HEK293 (cell line): ENCODE data around the gene SLC6A6.

Experiments
- CTCF ChIA-PET: fragments of 350-600 bp; formaldehyde crosslinking; extraction: SDS; loops from one replicate; lab custom pipeline; 2021; ENCODE audit warnings: antibody characterized with exemption; lab: Yijun Ruan, JAX
- POLR2A ChIA-PET: fragments of 300-600 bp; formaldehyde crosslinking; extraction: SDS; loops from one replicate; lab custom pipeline; 2020; ENCODE audit warnings: antibody characterized with exemption, inconsistent platforms; lab: Yijun Ruan, JAX
- H3K27ac ChIP-seq: fragments of 200-500 bp; sonication (Bioruptor generic); 2 replicates; pipeline ENCODE4 v1.5.1; 2014; ENCODE audit warnings: low read depth, low read length, control low read depth, inconsistent platforms; ENCODE audit errors: extremely low read depth
- H3K36me3 ChIP-seq, 2 experiments: fragments of 200-500 bp in 1 of 2; sonication (Bioruptor generic) in 1 of 2; 1 replicate in 1 of 2; 2 replicates in 1 of 2; pipeline ENCODE4 v1.5.1; 2014 to 2017; ENCODE audit warnings: inconsistent platforms in 2 of 2, low read length in 2 of 2; ENCODE audit not compliant: control insufficient read depth in 2 of 2, insufficient read depth in 1 of 2
- H3K4me1 ChIP-seq: fragments of 200-500 bp; sonication (Bioruptor generic); 2 replicates; pipeline ENCODE4 v1.5.1; 2014; ENCODE audit warnings: mild to moderate bottlenecking, low read length, inconsistent platforms; ENCODE audit not compliant: control insufficient read depth, insufficient read depth
- H3K4me3 ChIP-seq: 2 replicates; pipeline ENCODE4 v1.5.1; 2011; ENCODE audit warnings: low read depth, mild to moderate bottlenecking, control low read depth, low read length, moderate library complexity
- H3K9me3 ChIP-seq: fragments of 200-500 bp; sonication (Bioruptor generic); 2 replicates; pipeline ENCODE4 v1.5.1; 2014; ENCODE audit warnings: low read depth, low read length, inconsistent platforms; ENCODE audit not compliant: control insufficient read depth, insufficient read depth
- FEZF1 ChIP-seq: fragments of 450-650 bp; formaldehyde crosslinking; IDR thresholded peaks from 2 replicates; pipeline ENCODE4 v1.5.1; 2016; ENCODE audit warnings: missing biosample characterization, missing genetic modification characterization
- KLF1 ChIP-seq: fragments of 450-650 bp; formaldehyde crosslinking; IDR thresholded peaks from 2 replicates; pipeline ENCODE4 v1.5.1; 2016; ENCODE audit warnings: missing biosample characterization, missing genetic modification characterization
- KLF8 ChIP-seq: fragments of 450-650 bp; formaldehyde crosslinking; IDR thresholded peaks from 2 replicates; pipeline ENCODE4 v1.5.1; 2016; ENCODE audit warnings: missing biosample characterization, missing genetic modification characterization
- SCRT2 ChIP-seq: fragments of 450-650 bp; formaldehyde crosslinking; IDR thresholded peaks from 2 replicates; pipeline ENCODE4 v1.5.1; 2016; ENCODE audit warnings: missing biosample characterization, missing genetic modification characterization
- TCF7L2 ChIP-seq: IDR thresholded peaks from 2 replicates; pipeline ENCODE4 v1.6.1; 2011; ENCODE audit warnings: low read depth, mild to moderate bottlenecking, inconsistent platforms, low read length, moderate library complexity, borderline replicate concordance
- ZBTB48 ChIP-seq: fragments of 450-650 bp; formaldehyde crosslinking; IDR thresholded peaks from 2 replicates; pipeline ENCODE4 v1.5.1; 2016; ENCODE audit warnings: missing biosample characterization, missing genetic modification characterization
- ZNF274 ChIP-seq, 2 experiments: fragments of 200-500 bp in 1 of 2; fragments of 450-650 bp in 1 of 2; sonication (Bioruptor generic) in 1 of 2; formaldehyde crosslinking in 1 of 2; IDR thresholded peaks; 2 replicates each; pipeline versions ENCODE4 v1.5.1 to v1.6.1; 2014 to 2016; ENCODE audit warnings: borderline replicate concordance in 1 of 2, inconsistent platforms in 1 of 2, low read length in 1 of 2, missing biosample characterization in 1 of 2, missing genetic modification characterization in 1 of 2
- ZNF354C ChIP-seq: fragments of 450-650 bp; formaldehyde crosslinking; IDR thresholded peaks from 2 replicates; pipeline ENCODE4 v1.5.1; 2016; ENCODE audit warnings: missing biosample characterization, missing genetic modification characterization, low read depth, borderline replicate concordance
- ZNF366 ChIP-seq: fragments of 450-650 bp; formaldehyde crosslinking; conservative IDR thresholded peaks from 2 replicates; pipeline ENCODE4 v1.5.1; 2016; ENCODE audit warnings: missing biosample characterization, missing genetic modification characterization
- ZNF585B ChIP-seq: fragments of 450-650 bp; formaldehyde crosslinking; IDR thresholded peaks from 2 replicates; pipeline ENCODE4 v1.5.1; 2016; ENCODE audit warnings: missing biosample characterization, missing genetic modification characterization
- ZNF658 ChIP-seq: fragments of 450-650 bp; formaldehyde crosslinking; IDR thresholded peaks from 2 replicates; pipeline ENCODE4; 2016; ENCODE audit warnings: missing biosample characterization, missing genetic modification characterization
- ZNF843 ChIP-seq: fragments of 450-650 bp; formaldehyde crosslinking; IDR thresholded peaks from 2 replicates; pipeline ENCODE4 v1.5.1; 2016; ENCODE audit warnings: missing biosample characterization, missing genetic modification characterization
- TF ChIP-seq, protein P1 (sequence below): fragments of 450-650 bp; formaldehyde crosslinking; IDR thresholded peaks from 2 replicates; pipeline ENCODE4 v1.5.1; 2016; ENCODE audit warnings: missing biosample characterization, missing genetic modification characterization
- TF ChIP-seq, protein P2 (sequence below): IDR thresholded peaks from 2 replicates; pipeline ENCODE4 v1.6.1; 2011; ENCODE audit warnings: mild to moderate bottlenecking, low read depth, low read length, borderline replicate concordance
- TF ChIP-seq, protein P3 (sequence below): fragments of 450-650 bp; formaldehyde crosslinking; IDR thresholded peaks from 2 replicates; pipeline ENCODE4 v1.5.1; 2017; ENCODE audit warnings: missing biosample characterization, mild to moderate bottlenecking, missing genetic modification characterization, moderate library complexity

SLC6A6 gene

DNA sequence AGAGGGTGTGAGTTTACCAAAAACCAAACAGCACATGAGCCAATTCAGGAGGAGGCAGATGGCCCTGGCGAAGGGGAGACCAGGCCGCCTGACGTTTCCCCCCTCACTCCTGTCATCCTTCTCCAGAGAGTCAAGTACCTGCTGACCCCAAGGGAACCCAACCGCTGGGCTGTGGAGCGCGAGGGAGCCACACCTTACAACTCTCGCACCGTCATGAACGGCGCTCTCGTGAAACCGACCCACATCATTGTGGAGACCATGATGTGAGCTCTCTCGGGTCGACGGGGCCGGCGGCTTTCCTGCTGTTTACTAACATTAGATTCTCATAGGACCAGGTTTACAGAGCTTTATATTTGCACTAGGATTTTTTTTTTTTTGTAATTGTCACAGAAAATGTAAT lies 82.3 kb downstream of the SLC6A6 start:
- Histone ChIP-seq H3K9me3 (no peaks in the 10 kb centered on the region), H3K4me1 (no peaks in the 10 kb centered on the region), H3K36me3 (peaks cover 4 to 21% of the 10 kb centered on the region in 2 experiments; a peak in 2 of 3 replicates), H3K27ac (no peak overlapping the region), H3K4me3 (no peak overlapping the region)
- ChIA-PET POLR2A (no interaction called here), CTCF (interaction anchor here (0.7 to 0.9 kb wide), 3 partner anchors 16 to 223 kb away, joined by 3 to 4 read pairs (median 3); no protein-coding TSS in a partner anchor)
- TF ChIP-seq ZNF274 (IDR thresholded peaks at IDR 0.05; ENCODE audit: low read length) = no peak
- TF ChIP-seq ZNF274 (tag by site-specific recombination; IDR thresholded peaks at IDR 0.05; ENCODE audit: borderline replicate concordance) = no peak
- no peak for TF ChIP-seq ZNF658 (tag by site-specific recombination)
- TF ChIP-seq TCF7L2 = no peak
- TF ChIP-seq, protein P1, sequence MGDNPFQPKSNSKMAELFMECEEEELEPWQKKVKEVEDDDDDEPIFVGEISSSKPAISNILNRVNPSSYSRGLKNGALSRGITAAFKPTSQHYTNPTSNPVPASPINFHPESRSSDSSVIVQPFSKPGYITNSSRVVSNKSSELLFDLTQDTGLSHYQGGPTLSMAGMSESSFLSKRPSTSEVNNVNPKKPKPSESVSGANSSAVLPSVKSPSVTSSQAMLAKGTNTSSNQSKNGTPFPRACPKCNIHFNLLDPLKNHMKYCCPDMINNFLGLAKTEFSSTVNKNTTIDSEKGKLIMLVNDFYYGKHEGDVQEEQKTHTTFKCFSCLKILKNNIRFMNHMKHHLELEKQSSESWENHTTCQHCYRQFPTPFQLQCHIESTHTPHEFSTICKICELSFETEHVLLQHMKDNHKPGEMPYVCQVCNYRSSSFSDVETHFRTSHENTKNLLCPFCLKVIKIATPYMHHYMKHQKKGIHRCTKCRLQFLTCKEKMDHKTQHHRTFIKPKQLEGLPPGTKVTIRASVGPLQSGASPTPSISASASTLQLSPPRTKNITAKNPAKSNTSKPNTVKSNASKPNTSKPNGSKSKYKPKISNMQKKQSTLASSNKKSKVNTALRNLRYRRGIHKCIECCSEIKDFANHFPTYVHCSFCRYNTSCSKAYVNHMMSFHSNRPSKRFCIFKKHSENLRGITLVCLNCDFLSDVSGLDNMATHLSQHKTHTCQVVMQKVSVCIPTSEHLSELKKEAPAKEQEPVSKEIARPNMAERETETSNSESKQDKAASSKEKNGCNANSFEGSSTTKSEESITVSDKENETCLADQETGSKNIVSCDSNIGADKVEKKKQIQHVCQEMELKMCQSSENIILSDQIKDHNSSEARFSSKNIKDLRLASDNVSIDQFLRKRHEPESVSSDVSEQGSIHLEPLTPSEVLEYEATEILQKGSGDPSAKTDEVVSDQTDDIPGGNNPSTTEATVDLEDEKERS (tag by site-specific recombination) = no peak
- TF ChIP-seq ZNF843 (tag by site-specific recombination) = no peak
- TF ChIP-seq ZNF366 (tag by site-specific recombination) = no peak
- no peak for TF ChIP-seq KLF8 (tag by site-specific recombination)
- TF ChIP-seq, protein P2, sequence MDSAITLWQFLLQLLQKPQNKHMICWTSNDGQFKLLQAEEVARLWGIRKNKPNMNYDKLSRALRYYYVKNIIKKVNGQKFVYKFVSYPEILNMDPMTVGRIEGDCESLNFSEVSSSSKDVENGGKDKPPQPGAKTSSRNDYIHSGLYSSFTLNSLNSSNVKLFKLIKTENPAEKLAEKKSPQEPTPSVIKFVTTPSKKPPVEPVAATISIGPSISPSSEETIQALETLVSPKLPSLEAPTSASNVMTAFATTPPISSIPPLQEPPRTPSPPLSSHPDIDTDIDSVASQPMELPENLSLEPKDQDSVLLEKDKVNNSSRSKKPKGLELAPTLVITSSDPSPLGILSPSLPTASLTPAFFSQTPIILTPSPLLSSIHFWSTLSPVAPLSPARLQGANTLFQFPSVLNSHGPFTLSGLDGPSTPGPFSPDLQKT = no peak
- TF ChIP-seq ZBTB48 = no peak
- no peak for TF ChIP-seq KLF1 (tag by site-specific recombination)
- TF ChIP-seq ZNF585B (tag by site-specific recombination) = no peak
- no peak for TF ChIP-seq ZNF354C (tag by site-specific recombination)

DNA sequence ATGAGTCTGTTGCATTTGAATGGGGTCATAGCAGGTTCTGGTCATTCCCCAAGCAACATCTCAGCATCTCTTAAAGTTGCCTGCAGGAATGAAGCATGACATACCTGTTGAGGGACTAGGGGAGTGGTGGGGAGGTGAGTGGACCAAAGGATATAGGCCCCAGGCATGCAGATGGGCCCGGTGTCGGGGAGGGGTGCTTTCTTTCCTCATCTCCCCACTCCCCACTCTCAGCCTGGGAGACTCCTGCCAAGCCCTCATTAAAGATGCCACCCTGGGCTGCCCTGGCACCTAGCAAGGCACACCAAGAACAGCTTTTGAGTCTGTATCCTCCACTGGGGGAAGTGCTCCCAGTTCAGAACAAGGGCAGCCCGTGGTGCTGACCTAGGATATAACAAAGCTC lies 83.6 kb downstream of the SLC6A6 start:
- POLR2A ChIA-PET = no interaction called here
- CTCF ChIA-PET = interaction anchor here (0.6 to 2.2 kb wide), 3 partner anchors 23 to 226 kb away, joined by 3 to 7 read pairs (median 4); no protein-coding TSS in a partner anchor
- H3K36me3 ChIP-seq = peaks cover 4 to 19% of the 10 kb centered on the region in 2 experiments; a peak in 2 of 3 replicates

More for the DNA sequence above, 83.6 kb downstream of the SLC6A6 start:
- Histone ChIP-seq H3K9me3 (no peaks in the 10 kb centered on the region), H3K27ac (no peak overlapping the region), H3K4me3 (no peak overlapping the region), H3K4me1 (no peaks in the 10 kb centered on the region)
- TF ChIP-seq SCRT2 (tag by site-specific recombination) (peak; percentile 50), ZNF585B (tag by site-specific recombination) (no peak), FEZF1 (tag by site-specific recombination) (no peak)
- TF ChIP-seq, protein P1 (tag by site-specific recombination) = no peak
- TF ChIP-seq, protein P3, sequence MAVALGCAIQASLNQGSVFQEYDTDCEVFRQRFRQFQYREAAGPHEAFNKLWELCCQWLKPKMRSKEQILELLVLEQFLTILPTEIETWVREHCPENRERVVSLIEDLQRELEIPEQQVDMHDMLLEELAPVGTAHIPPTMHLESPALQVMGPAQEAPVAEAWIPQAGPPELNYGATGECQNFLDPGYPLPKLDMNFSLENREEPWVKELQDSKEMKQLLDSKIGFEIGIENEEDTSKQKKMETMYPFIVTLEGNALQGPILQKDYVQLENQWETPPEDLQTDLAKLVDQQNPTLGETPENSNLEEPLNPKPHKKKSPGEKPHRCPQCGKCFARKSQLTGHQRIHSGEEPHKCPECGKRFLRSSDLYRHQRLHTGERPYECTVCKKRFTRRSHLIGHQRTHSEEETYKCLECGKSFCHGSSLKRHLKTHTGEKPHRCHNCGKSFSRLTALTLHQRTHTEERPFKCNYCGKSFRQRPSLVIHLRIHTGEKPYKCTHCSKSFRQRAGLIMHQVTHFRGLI (tag by site-specific recombination) = no peak
